GM10266 (cell line): Measurements from ENCODE around the gene ST3GAL3.

Experiments
- DNase-seq: peaks from one replicate; pipeline ENCODE4 v3.0.0; 2012; ENCODE audit errors: extremely low spot score
- TF ChIP-seq, protein P1 (sequence below): IDR thresholded peaks from 2 replicates; pipeline ENCODE4 v1.5.1; 2012; ENCODE audit warnings: mild to moderate bottlenecking, low read depth; ENCODE audit not compliant: control insufficient read depth, insufficient read depth; ENCODE audit errors: missing control alignments

The ST3GAL3 gene

DNA sequence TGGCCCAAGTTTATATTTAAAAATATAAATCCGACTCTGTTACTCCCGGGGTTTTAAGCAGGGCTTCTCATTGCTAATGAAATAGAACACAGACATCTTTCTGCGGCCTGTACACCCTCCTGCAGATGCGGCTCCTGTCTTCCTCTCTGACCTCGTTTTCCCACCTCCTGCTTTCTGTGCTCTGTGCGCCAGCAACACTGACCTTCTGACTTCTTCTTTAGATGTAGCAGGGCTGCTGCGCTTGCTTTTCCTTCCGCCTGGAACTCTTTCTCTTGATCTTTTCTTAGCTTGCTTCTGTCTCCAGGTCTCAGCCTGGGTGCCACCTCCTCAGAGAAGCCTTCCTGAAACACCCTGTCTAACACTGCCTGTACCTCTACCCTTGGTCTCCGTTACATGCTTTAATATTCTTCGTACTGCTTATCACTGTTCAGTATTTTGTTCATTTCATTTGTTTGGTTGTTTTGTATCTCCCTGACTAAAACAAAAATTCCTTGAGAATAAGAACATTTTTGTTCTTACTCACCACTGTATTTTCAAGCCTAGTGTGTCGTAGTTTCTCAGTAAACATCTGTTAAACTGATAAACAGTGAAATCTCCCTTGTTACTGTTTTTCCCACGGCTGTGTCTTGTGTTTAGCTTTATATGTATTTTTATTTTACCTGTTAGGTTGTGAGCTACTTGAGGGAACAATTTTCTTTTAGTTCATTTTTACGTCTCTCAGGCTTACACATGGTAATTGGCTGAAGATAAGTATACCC is 79.0 kb downstream of the ST3GAL3 start:
- TF ChIP-seq, protein P1, sequence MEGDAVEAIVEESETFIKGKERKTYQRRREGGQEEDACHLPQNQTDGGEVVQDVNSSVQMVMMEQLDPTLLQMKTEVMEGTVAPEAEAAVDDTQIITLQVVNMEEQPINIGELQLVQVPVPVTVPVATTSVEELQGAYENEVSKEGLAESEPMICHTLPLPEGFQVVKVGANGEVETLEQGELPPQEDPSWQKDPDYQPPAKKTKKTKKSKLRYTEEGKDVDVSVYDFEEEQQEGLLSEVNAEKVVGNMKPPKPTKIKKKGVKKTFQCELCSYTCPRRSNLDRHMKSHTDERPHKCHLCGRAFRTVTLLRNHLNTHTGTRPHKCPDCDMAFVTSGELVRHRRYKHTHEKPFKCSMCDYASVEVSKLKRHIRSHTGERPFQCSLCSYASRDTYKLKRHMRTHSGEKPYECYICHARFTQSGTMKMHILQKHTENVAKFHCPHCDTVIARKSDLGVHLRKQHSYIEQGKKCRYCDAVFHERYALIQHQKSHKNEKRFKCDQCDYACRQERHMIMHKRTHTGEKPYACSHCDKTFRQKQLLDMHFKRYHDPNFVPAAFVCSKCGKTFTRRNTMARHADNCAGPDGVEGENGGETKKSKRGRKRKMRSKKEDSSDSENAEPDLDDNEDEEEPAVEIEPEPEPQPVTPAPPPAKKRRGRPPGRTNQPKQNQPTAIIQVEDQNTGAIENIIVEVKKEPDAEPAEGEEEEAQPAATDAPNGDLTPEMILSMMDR: no peak
- no peak for DNase-seq

DNA sequence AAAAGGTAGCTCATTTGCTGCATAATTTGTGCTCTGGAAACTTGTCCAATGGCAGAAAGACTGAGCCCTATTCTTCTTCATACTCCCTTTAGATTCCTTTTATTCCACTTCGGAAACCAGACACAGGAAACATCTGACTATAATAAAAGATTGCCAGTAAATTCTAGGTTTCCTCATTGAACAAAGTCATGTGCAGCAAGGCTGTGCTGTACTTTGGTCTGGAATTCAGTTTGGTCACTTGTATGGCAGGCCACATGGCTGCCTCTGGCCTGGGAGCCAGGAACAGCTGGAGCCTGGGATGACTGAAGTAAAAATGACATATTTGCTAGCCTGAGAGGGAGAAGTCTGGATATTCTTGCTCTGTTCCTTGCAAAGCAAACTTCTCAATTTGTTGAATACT is 79.6 kb downstream of the ST3GAL3 start:
- TF ChIP-seq, protein P1: no peak
- no peak for DNase-seq

DNA sequence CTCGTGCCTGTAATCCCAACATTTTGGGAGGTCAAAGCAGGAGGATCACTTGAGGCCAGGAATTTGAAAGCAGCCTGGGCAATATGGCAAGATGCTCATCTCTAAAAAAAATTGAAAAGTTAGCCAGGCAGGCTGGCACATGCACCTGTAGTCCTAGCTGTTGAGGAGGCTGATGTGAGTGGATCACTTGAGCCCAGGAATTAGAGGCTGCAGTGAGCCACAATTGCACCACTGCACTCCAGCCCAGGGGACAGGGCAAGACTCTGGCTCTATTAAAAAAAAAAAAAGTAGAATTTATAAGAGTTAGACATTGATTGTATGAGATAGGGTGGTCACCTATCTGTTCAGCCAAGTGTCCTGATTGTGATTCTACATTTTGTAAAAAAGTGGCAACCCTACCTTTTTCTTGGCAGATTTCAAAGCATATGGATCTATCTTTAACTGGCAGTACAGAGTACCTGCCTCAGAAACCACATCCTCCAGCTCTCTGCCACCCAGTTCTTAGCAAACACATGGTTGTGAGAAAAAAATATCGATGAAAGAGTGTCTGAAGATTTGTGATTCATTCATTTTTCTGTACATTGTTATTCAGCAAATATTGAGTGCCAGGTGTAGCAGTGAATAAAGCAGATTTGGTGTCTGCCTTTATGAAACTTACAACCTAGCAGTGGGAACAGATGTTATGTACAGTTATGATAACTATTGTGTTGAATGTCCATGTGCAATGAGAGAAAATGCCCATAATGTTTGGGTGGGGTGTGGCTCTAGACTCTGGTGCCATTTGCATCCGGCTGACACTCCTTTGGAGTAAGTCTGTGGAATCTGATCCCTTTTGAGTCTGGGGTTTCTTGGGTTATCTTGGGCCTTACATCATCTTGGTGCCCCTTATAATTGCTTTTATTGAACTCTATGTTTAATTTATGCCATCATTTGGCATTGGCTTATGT is 82.5 kb downstream of the ST3GAL3 start:
- TF ChIP-seq, protein P1: no peak
- no peak for DNase-seq

DNA sequence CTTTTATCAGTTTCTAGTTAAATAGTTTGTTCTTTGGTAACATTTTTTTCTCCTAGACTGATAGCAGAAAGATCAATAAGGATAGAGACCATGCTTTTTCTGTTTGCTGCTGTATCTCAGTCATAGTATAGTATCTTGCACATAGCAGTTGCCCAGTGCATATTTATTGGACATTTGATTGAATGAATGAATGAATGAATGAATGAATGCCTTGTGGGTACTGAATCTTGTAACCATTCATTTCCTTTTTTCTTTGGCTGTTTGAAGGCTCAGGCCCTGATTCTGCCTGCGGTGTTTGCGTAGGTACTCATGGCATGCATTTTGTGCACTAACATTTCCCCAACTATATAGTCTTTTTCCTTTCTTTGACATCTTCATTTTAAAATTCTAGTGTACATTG is 83.9 kb downstream of the ST3GAL3 start:
- TF ChIP-seq, protein P1: no peak
- no peak for DNase-seq

DNA sequence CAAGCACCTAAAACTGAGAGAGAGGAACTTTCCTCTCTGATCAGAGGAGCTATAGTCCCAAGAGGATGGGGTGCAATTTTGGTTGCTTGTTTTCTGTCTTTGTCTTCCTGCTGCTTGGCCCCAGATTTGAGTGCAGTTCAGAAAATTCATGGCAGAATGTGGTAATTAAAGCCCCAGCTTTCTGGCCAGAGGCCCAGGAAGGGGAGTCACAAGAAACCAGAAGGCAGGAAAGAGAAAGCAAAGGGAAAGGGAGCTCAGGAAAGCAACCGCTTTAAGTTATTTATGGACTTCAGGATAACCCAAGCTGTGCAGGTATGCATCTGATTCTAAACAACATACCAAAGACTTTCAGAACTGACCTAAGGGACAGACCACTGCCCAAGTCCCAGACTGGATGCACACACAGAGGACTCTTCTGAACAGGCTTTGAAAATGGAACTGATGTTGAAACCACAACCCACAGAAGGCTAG is 88.8 kb downstream of the ST3GAL3 start:
- TF ChIP-seq, protein P1: no peak
- no peak for DNase-seq

DNA sequence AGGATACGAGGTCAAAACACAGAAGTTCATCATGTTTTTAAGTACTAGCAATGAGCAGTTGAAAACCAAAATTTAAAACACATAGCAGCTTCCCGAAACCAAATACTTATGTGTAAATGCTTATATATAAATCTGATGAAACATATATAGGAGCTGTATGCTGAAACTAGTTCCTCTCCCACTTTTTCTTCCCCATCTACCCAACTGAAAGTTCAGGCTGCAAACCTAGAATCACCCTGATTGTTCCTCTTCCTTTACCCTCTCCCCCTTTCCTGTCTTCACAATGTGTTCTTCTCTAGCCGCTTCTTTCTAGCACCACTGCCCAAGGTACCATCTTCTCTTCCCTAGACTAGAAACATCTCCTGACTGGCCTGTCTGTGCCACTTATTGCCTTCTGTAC is 90.6 kb downstream of the ST3GAL3 start:
- TF ChIP-seq, protein P1: no peak

More for the DNA sequence above, 90.6 kb downstream of the ST3GAL3 start:
- DNase-seq: no peak
